Stimulated activated CD8-positive, alpha-beta memory T cell treated with anti-CD3 and anti-CD28 coated beads, Interleukin-12 subunit alpha, Interleukin-12 subunit beta, amount 100 ng/mL, for 1 hour (primary cell): ENCODE results near the gene TUB.

Source experiments
- DNase-seq: peaks from one replicate; pipeline ENCODE4 v3.0.0-alpha.2; 2020; ENCODE audit warnings: low read depth

TUB gene, protein sequence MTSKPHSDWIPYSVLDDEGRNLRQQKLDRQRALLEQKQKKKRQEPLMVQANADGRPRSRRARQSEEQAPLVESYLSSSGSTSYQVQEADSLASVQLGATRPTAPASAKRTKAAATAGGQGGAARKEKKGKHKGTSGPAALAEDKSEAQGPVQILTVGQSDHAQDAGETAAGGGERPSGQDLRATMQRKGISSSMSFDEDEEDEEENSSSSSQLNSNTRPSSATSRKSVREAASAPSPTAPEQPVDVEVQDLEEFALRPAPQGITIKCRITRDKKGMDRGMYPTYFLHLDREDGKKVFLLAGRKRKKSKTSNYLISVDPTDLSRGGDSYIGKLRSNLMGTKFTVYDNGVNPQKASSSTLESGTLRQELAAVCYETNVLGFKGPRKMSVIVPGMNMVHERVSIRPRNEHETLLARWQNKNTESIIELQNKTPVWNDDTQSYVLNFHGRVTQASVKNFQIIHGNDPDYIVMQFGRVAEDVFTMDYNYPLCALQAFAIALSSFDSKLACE

DNA sequence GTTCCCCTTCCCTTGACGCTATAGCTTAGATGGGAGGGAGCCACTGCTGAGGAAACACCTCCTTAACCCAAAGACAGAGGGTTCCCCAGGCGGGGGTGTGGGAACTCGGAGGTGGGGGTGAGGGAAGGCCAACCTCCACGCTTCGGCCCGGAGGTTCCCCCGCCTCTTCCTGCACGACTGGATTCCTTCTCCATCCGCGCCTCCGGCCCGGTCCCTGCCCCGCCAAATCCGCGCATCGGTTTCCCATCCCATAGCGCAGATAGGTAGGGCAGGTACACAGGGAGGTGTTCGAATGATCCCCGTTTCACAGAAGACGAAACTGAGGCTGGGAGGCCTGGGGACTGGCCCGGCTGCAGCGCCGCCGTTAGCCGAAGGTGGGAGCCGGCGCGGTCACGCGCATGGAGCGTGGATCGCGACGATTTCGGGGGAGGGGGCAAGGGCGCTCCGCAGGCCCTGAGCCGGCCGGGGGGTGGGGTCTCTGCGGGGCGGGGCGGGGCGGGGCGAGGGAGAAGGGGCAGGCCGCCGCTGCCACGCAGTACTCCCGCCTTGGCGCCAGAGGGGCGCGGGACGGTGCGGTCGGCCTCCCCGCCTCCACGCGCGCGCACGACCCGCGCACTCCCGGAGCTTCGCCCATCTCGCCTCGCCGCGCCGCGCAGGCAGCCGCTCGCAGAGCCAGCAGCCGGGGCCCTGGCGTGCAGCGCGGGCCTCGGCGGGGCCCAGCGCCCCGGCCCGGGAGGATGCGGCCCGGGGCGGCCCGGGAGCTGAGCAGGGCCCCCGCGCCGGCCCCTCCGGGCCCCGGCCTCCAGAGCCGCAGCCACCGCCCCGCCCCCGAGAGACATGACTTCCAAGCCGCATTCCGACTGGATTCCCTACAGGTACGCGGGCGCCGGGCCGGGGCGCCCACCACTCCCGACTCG lies at the start of gene TUB:
TUB (plus strand) TSS at position 538 of the 917 bp plus-strand sequence; CDS start at position 838, 300 bp downstream.
- DNase-seq = no peak

DNA sequence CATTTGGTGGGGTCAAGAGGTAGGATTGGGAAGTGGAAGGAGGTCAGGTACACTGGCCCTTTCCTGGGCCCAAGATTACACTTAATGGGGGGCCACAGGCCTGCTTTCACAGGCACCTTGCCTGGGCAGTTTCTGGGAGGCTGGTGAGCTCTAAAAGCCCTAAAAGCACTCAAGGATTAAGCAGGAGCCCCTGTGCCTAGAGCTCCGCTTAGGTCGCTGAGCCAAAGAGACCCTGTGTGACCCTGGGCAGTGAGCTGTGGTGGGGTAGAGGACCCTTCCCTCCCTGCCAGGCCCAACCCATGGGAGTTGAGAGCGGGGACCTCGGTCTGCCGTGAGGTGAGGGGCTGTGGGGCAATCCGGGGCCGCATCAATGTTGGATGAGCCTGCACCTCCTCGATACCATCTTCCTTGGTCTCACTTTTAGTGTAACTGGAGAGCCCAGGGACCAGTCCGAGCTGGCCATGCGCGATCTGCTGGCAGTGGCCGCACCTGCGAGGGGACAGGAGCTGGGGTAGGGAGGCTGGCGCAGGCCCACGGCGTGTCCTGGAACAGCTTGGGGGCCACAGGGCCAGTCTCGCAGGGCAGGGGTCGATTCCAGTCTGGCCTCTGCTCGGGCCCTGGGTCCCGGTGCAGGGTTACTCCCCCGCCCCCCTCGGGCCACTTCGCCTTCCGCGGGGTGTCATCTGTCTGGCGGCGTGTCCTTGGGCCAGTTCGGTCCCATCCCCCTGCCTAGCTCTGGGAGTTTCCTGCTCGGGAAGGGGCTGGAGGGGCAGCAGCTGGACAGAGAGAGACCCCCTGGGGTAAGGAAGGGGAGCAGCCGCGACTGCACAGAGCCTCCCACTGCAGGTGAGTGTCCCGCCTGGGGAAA lies 49.5 kb upstream of the TUB start:
- DNase-seq = no peak

DNA sequence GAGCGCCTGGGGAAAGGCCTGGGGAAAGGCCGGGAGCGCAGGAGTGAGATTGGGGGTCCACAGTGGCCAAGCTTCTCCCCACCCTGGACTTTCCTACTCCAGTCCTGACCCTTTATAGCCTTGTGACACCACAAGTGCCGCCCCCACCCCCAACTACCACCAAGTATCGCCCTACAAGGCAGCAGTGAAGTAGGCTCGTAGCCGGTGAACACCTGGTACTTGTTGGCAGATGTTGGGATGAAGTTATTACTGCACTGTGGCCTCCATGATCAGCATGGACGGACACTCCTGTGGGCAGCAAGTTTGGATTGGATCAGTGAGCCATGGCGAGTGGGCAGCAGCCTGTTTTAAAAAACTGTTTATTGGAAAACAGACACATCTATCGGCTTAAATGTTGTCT lies 48.9 kb upstream of the TUB start:
- DNase-seq = no peak

DNA sequence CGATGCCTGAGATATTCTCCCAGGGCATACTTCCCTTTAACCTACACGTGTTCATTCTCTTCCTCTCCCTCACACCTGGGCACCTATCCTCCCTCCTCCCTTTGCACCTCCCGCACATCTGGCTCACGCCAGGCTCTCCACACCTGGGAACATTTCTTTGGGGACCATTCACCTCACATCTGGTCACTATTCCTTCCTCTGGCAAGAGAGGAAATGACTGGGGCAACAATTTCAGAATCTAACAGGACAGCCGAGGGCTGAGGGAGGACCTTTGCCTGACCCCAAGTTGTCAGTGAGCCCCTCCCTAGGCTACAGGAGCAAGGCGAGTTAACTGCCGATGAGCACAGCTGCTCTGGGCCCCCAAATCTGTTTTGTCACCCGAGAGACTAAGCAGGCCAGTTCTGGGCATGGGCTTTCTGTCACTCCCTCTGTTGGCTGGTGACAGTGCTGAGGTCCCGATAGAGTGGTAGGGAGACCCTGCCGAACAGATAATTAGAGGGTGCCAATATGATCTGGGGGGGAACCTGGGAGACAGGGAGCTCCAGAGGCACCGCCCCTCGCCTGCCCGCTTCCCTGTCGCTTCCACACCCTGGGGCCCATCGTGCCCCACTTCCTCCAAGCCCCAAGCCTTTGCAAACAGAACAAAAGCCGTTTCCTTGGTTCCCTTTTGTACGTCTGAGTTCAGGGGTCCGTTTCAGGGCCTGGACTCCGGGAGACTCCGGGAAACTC lies 48.3 kb upstream of the TUB start:
- no peak for DNase-seq

DNA sequence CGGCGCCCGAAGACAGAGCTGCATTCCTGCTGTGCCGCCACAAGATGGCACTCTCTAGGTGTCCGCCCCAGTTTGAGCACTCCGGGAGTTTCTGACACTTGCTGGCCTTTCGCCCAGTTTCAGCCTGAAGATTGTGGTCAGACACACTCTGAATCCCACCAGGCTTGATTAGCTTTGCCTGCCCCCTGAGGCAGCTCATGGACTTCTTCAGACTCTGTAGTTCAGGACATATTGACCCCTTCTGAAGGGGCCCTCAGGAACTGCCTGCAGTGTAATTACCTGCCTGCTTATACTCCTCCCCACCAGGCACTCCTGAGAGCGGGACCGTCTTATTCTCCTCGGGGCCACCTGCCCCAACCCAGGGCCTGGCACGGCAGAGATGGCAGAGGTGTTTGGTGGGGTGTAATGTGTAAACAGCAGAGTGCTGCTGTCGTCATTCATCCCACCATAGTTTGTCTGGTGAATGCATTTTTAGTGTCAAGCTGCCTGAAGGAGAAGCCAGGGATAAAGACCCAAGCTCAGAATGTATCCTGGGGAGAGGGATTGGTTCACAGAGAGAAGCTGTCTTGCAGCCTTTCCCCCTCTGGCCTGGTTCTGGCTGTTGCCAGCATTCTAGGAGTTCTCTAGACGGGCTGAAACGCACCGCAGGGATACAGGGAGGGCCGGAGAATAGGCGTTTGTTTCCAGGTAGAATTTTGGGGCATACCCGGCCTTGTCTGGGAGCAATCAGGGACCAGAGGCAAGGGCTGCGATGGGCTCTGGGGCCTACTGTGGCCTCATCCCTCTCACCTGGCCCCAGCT lies 47.5 kb upstream of the TUB start:
- DNase-seq = no peak

DNA sequence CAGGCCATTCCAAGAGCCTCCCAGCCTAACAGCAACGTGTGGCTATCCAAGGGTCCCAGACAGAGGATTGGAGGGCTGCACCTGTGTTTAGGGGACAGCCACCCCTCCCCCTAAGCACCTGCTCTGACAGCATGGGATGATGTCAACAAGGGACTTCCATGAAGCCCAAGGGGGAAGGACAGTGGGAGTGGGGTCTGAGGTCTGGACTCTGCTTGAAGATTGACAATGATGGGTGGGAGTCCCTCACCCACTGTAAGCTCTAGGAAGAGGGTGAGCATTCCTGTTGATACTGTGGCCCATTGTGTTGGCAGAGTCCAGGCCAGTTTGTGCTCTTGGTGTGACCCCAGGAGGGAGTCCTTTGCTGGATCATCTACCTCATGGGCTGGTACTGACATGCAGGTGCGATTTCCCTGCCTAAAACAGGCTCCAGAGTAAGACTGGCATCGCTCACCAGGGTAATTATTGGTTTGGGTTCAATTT lies 46.9 kb upstream of the TUB start:
- DNase-seq = no peak

- DNase-seq = no peak
Observed at GRCh38 chr11:8034604-8035190, 46.3 kb upstream of the TUB start.

DNA sequence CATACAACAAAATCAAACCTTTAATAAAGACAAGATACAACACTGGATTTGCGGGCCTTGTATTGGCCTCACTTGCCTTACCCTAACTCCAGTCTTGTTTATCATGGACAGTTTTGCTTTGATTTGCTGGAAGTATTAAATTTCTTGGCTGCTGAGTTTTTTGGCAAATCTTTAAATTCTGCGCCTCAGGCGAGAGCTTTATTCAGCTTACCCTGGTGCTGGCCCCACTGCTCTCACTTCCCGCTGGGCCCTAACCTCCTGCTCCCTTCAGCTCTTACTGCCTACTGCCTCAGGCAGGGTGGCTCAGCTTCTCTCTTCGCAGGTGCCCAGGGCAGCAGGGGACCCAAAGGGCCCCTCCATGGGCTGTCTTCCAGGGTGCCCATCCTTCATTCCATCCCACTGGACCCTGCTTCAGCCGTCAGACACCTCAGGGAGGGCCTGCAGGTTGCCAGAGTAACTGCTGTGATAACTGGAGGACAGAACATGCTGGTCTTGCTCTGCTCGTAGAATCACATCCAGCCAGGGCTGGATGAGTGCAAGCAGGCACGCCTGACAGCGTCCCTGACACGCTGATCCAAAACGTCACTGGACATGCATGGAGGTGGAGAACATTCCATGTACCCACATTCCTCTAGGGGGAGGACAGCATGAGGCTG lies 45.7 kb upstream of the TUB start:
- DNase-seq = no peak

GRCh38 chr11:8036002-8036802 lies 44.8 kb upstream of the TUB start:
- DNase-seq = no peak

GRCh38 chr11:8036986-8037385 lies 44.0 kb upstream of the TUB start:
- DNase-seq = no peak

GRCh38 chr11:8038393-8038792 lies 42.6 kb upstream of the TUB start:
- DNase-seq = no peak

DNA sequence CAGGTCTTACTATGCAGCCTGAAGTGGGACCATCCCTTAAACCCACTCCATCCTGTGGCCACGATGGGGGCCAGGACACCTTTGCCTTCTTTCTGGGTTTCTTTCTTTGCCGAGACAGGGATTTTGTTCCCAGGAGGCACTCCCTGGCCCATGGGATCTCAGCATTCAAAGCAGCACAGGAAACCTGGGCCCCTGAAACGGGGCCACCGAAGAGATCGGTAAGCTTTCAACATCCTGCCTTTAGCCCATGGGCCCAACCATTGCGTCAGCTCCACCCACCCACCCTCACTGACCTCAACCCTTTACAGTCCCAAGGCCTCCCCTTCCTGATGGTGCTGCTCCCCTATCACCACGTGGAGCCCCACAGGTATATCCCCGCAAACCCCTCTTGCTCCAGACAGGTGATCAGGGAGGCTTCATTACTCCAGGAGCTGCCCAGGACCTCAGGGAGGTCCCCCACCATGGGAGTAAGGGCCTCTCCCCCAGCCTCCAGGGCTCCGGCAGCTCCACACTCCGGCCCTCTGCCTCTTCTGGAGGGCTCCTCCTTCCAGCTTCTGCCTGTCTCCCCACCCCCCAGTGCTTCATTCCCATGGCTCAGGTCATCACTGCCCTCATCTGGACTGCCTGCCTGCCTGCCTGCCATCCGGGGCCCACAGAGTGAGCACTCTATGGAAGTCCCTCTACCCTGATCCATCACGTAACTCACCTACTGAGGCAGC lies 42.0 kb upstream of the TUB start:
- no peak for DNase-seq

DNA sequence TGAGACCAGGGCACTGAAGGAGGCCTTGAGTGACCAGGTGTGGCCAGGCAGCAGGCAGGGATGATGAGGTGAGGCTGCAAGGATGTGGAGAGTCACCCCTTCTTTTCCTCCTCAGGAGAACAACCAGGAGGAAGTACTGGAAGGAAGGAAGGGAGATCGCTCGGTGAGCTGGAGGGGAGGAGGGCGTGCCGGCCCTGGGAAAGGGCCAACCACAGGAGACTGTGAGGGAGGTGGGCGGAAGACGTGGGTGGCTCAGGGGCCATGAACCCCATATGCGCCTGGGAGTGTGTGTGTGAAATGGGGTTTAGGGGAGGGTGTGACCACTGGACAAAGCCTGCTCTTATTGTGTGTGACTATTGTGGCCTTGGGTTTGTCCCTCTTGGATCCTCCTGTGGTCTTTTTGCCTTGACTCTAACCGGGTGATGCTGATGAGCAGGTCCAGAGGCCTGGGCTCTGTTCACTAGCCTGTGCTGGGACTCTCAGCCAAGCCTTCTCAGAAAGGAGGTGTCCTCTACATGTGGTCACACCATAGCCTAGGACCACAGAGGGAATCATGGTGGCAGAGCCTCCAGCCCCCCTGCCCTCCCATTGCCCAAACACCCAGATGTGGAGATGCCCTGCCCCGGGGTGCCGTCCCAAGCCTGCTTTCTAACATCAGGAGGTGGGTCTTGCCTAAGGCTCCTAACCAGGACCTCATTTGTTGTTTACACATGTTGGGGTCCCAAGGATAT lies 41.3 kb upstream of the TUB start:
- DNase-seq = no peak

DNA sequence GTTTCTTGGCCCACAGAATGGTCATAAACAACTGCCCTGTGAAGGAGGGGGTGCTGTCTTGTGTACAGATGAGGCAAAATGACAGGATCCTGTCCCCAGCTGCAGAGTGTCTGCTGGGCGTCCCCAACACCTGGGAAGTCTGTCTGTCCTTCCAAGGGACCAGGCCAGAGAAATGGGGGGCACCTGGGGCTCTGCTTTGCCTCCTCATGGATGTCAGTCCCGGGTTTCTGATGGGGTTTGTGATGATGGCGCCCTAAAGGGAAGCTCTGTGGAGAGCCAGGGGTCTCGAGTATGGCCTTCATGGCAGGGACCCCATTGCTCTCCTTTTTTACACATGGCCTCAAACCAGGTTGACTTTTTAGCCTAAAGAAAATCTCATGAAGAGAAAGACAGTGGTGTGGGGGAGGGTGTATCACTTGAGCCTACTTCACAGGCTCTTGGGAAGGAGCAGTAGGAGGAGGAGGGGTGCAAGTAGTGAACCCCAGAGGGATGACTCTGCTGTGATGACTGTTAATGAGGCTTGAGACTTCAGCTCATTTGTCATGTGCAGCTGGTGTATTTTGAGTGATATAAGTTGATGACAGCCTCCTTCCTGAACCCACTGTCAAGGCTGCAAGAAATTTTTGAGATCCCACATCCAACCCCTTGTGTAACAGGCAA lies 40.6 kb upstream of the TUB start:
- no peak for DNase-seq

- DNase-seq = no peak
Observed at GRCh38 chr11:8040921-8041285, 40.1 kb upstream of the TUB start.

GRCh38 chr11:8041576-8041975 lies 39.4 kb upstream of the TUB start:
- DNase-seq = no peak

DNA sequence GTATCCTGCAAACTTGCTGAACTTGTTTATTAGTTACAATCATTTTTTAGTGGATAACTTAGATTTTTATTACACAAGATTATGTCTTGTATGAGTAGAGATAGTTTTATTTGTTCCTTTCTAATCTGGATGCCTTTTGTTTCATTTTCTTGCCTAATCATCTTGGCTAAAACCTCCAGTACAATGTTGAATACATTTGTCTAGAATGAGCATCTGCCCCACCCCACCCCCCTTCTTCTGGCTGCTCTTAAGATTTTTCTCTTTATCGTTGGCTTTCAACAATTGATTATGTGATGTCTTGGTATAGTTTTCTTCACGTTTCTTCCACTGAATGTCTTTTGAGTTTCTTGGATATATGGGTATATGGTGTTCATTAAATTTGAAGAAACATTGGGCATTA lies 37.3 kb upstream of the TUB start:
- DNase-seq = no peak
